C4-2B (cell line): ENCODE measurements around the gene ATP2B3.

Experiments used
- H3K27ac ChIP-seq: fragments of 450-650 bp; 2 replicates; pipeline ENCODE4 v1.5.1; 2017
- CTCF ChIP-seq: fragments of 450-650 bp; conservative IDR thresholded peaks from 2 replicates; pipeline ENCODE4 v1.5.1; 2017; ENCODE audit warnings: mild to moderate bottlenecking
- ZFX ChIP-seq: fragments of 450-650 bp; IDR thresholded peaks from 2 replicates; pipeline ENCODE4 v1.6.1; 2017

Gene ATP2B3

GRCh38 chrX:153478746-153479145 lies 38.7 kb upstream of the ATP2B3 start:
- no peak for TF ChIP-seq ZFX
- no peak for TF ChIP-seq CTCF
- no peak overlapping the region for H3K27ac ChIP-seq

GRCh38 chrX:153481043-153481442 lies 36.4 kb upstream of the ATP2B3 start:
- no peak overlapping the region for H3K27ac ChIP-seq

GRCh38 chrX:153482376-153483015 lies 34.9 kb upstream of the ATP2B3 start:
- no peak overlapping the region for H3K27ac ChIP-seq
- TF ChIP-seq ZFX (no peak), CTCF (no peak)

More at GRCh38 chrX:153481043-153481442, 36.4 kb upstream of the ATP2B3 start:
- no peak for TF ChIP-seq CTCF
- no peak for TF ChIP-seq ZFX

GRCh38 chrX:153485396-153486080 lies 31.9 kb upstream of the ATP2B3 start:
- H3K27ac ChIP-seq: no peak overlapping the region

GRCh38 chrX:153486171-153486570 lies 31.3 kb upstream of the ATP2B3 start:
- no peak overlapping the region for H3K27ac ChIP-seq
- TF ChIP-seq ZFX (no peak), CTCF (no peak)

More at GRCh38 chrX:153485396-153486080, 31.9 kb upstream of the ATP2B3 start:
- no peak for TF ChIP-seq CTCF

GRCh38 chrX:153487590-153488071 lies 29.8 kb upstream of the ATP2B3 start:
- TF ChIP-seq ZFX: no peak
- no peak for TF ChIP-seq CTCF
- no peak overlapping the region for H3K27ac ChIP-seq

GRCh38 chrX:153488231-153488914 lies 29.1 kb upstream of the ATP2B3 start:
- H3K27ac ChIP-seq: no peak overlapping the region
- TF ChIP-seq CTCF (no peak), ZFX (no peak)
